MG63 (cell line): ENCODE results near the gene SMYD3. TPM values are rescaled to one million over a fixed set of nuclear protein-coding genes. Genes with fewer than 3 reads are reported as not detected.
"Not testable (repeated sequence)": the region's sequence is repeated elsewhere in the genome, so short reads cannot be mapped to it uniquely, and the experiment has no call there.

Experiments used
- DNase-seq: peaks from one replicate; pipeline ENCODE4 v3.0.0-alpha.2; 2020
- H3K27me3 ChIP-seq: fragments of 250-450 bp; sonication (Bioruptor Pico); 2 replicates; pipeline ENCODE4 v1.5.1; 2020; ENCODE audit warnings: mild to moderate bottlenecking, moderate library complexity
- H3K36me3 ChIP-seq: fragments of 250-450 bp; sonication (Bioruptor Pico); 2 replicates; pipeline ENCODE4 v1.5.1; 2020; ENCODE audit warnings: mild to moderate bottlenecking, moderate library complexity
- H3K4me3 ChIP-seq: fragments of 250-450 bp; sonication (Bioruptor Pico); 2 replicates; pipeline ENCODE4 v1.5.1; 2020; ENCODE audit warnings: mild to moderate bottlenecking, moderate library complexity
- H3K9me3 ChIP-seq: fragments of 250-450 bp; sonication (Bioruptor Pico); 2 replicates; pipeline ENCODE4 v1.5.1; 2020; ENCODE audit warnings: mild to moderate bottlenecking, moderate library complexity
- total RNA-seq: library from RNA; depleted of rRNA; stranded (reverse); fragments of >200 nt; shearing (Covaris generic); gene quantifications from 2 replicates; pipeline ENCODE4 v1.2.3, GENCODE V29; 2014; ENCODE audit warnings: low replicate concordance

SMYD3 gene
- total RNA-seq, 1 experiment from 2014 or later: 46.6 TPM

GRCh38 chr1:245776694-245777332, 730.3 kb downstream of the SMYD3 start:
- H3K9me3 ChIP-seq: no peaks in the 10 kb centered on the region
- DNase-seq: no peak
- no peaks in the 10 kb centered on the region for H3K36me3 ChIP-seq
- H3K4me3 ChIP-seq: no peak overlapping the region
- no peaks in the 10 kb centered on the region for H3K27me3 ChIP-seq

- Histone ChIP-seq H3K4me3 (no peak overlapping the region), H3K9me3 (no peaks in the 10 kb centered on the region), H3K36me3 (no peaks in the 10 kb centered on the region), H3K27me3 (no peaks in the 10 kb centered on the region)
- DNase-seq: no peak
Measured at GRCh38 chr1:245776139-245776538, 730.9 kb downstream of the SMYD3 start.

- H3K36me3 ChIP-seq, H3K9me3 ChIP-seq, H3K4me3 ChIP-seq, DNase-seq, H3K27me3 ChIP-seq: not testable (repeated sequence)
Measured at GRCh38 chr1:245774931-245775330, 732.1 kb downstream of the SMYD3 start.

GRCh38 chr1:245774196-245774595, 732.9 kb downstream of the SMYD3 start:
- no peaks in the 10 kb centered on the region for H3K27me3 ChIP-seq
- H3K4me3 ChIP-seq: no peak overlapping the region
- no peak for DNase-seq
- no peaks in the 10 kb centered on the region for H3K9me3 ChIP-seq
- H3K36me3 ChIP-seq: no peaks in the 10 kb centered on the region

GRCh38 chr1:245773344-245773743, 733.7 kb downstream of the SMYD3 start:
- no peak for DNase-seq
- Histone ChIP-seq H3K36me3 (no peaks in the 10 kb centered on the region), H3K4me3 (no peak overlapping the region), H3K27me3 (no peaks in the 10 kb centered on the region), H3K9me3 (no peaks in the 10 kb centered on the region)

- no peak overlapping the region for H3K4me3 ChIP-seq
- H3K27me3 ChIP-seq: no peaks in the 10 kb centered on the region
- no peaks in the 10 kb centered on the region for H3K9me3 ChIP-seq
- no peak for DNase-seq
- H3K36me3 ChIP-seq: no peaks in the 10 kb centered on the region
Measured at GRCh38 chr1:245772739-245773138, 734.3 kb downstream of the SMYD3 start.

- no peak overlapping the region for H3K4me3 ChIP-seq
- H3K36me3 ChIP-seq: no peaks in the 10 kb centered on the region
- no peak for DNase-seq
- H3K27me3 ChIP-seq: no peaks in the 10 kb centered on the region
- no peaks in the 10 kb centered on the region for H3K9me3 ChIP-seq
Measured at GRCh38 chr1:245772325-245772724, 734.8 kb downstream of the SMYD3 start.

- Histone ChIP-seq H3K4me3 (no peak overlapping the region), H3K9me3 (no peaks in the 10 kb centered on the region), H3K36me3 (no peaks in the 10 kb centered on the region), H3K27me3 (no peaks in the 10 kb centered on the region)
- peak; percentile 28 for DNase-seq
Measured at GRCh38 chr1:245771511-245772281, 735.4 kb downstream of the SMYD3 start.

- no peak overlapping the region for H3K4me3 ChIP-seq
- DNase-seq: no peak
- H3K36me3 ChIP-seq: no peaks in the 10 kb centered on the region
- H3K9me3 ChIP-seq: no peaks in the 10 kb centered on the region
- no peaks in the 10 kb centered on the region for H3K27me3 ChIP-seq
Measured at GRCh38 chr1:245770156-245770555, 736.9 kb downstream of the SMYD3 start.

- Histone ChIP-seq H3K27me3 (no peaks in the 10 kb centered on the region), H3K9me3 (no peaks in the 10 kb centered on the region), H3K36me3 (no peaks in the 10 kb centered on the region), H3K4me3 (no peak overlapping the region)
- no peak for DNase-seq
Measured at GRCh38 chr1:245768596-245768995, 738.5 kb downstream of the SMYD3 start.

- Histone ChIP-seq H3K27me3 (no peaks in the 10 kb centered on the region), H3K4me3 (no peak overlapping the region), H3K36me3 (no peaks in the 10 kb centered on the region), H3K9me3 (no peaks in the 10 kb centered on the region)
- no peak for DNase-seq
Measured at GRCh38 chr1:245765230-245766000, 741.7 kb downstream of the SMYD3 start.

- H3K4me3 ChIP-seq: no peak overlapping the region
- no peaks in the 10 kb centered on the region for H3K27me3 ChIP-seq
- no peaks in the 10 kb centered on the region for H3K36me3 ChIP-seq
- no peaks in the 10 kb centered on the region for H3K9me3 ChIP-seq
- DNase-seq: no peak
Measured at GRCh38 chr1:245763873-245764331, 743.2 kb downstream of the SMYD3 start.

- DNase-seq: no peak
- Histone ChIP-seq H3K36me3 (no peaks in the 10 kb centered on the region), H3K27me3 (no peaks in the 10 kb centered on the region), H3K9me3 (no peaks in the 10 kb centered on the region), H3K4me3 (no peak overlapping the region)
Measured at GRCh38 chr1:245762396-245762910, 744.6 kb downstream of the SMYD3 start.

- Histone ChIP-seq H3K4me3 (no peak overlapping the region), H3K36me3 (no peaks in the 10 kb centered on the region), H3K27me3 (no peaks in the 10 kb centered on the region), H3K9me3 (no peaks in the 10 kb centered on the region)
- no peak for DNase-seq
Measured at GRCh38 chr1:245760301-245760700, 746.8 kb downstream of the SMYD3 start.

GRCh38 chr1:245754463-245754961, 752.6 kb downstream of the SMYD3 start:
- H3K36me3 ChIP-seq: no peaks in the 10 kb centered on the region
- H3K4me3 ChIP-seq: no peak overlapping the region
- H3K9me3 ChIP-seq: no peaks in the 10 kb centered on the region; the same call in 1 of the 2 replicates
- DNase-seq: no peak
- H3K27me3 ChIP-seq: no peaks in the 10 kb centered on the region

- H3K4me3 ChIP-seq: no peak overlapping the region
- no peaks in the 10 kb centered on the region; the same call in 1 of the 2 replicates for H3K9me3 ChIP-seq
- DNase-seq: no peak
- no peaks in the 10 kb centered on the region for H3K27me3 ChIP-seq
- no peaks in the 10 kb centered on the region for H3K36me3 ChIP-seq
Measured at GRCh38 chr1:245753807-245754206, 753.3 kb downstream of the SMYD3 start.

- Histone ChIP-seq H3K27me3 (no peaks in the 10 kb centered on the region), H3K4me3 (no peak overlapping the region), H3K9me3 (no peaks in the 10 kb centered on the region; the same call in 1 of the 2 replicates), H3K36me3 (no peaks in the 10 kb centered on the region)
- DNase-seq: no peak
Measured at GRCh38 chr1:245752561-245752960, 754.5 kb downstream of the SMYD3 start.
